Posterior vena cava (tissue), 2 donors: ENCODE results near the gene ZFAND2B. TPM values are rescaled to one million over a fixed set of nuclear protein-coding genes. Genes with fewer than 3 reads are reported as not detected.

Experiments
- DNase-seq: peaks from one replicate; pipeline ENCODE4 v3.0.0-alpha.2; 2020; ENCODE audit warnings: low spot score
- intact Hi-C, 2 donors: fragments of 100-400 bp; cut with DNase I; formaldehyde crosslinking; loops; one replicate each; pipeline versions ENCODE4 v1.14.1 to v1.14.2; 2022 to 2023
- total RNA-seq, 2 donors: library from RNA; stranded (reverse); fragmentation: NEBNext Ultra II Directional; extraction: Animal tissue kit (Norgen Biotek cat#: 25700); gene quantifications; one replicate each; pipeline ENCODE4 v1.2.1, GENCODE V29; 2021
- donor health status: DM: yes; HTN: yes; CAD: no.
- donor health status: DM: yes; HTN: yes; CAD: no.

The ZFAND2B gene
- total RNA-seq, 2 donors from 2014 or later = 33.8 to 34.7 TPM

- no peak for DNase-seq
- intact Hi-C loops = no loop called here
Measured at GRCh38 chr2:219173176-219173575, 33.4 kb upstream of the ZFAND2B start.

GRCh38 chr2:219174146-219174545 lies 32.4 kb upstream of the ZFAND2B start:
- DNase-seq = no peak
- intact Hi-C loops = no loop called here

- intact Hi-C loops = loop anchor here in 1 of 2 donors (5.0 kb wide), 1 partner anchor 42 kb away; the partner anchor contains the start of gene ABCB6
- DNase-seq = no peak
Measured at GRCh38 chr2:219174801-219175200, 31.8 kb upstream of the ZFAND2B start.

- intact Hi-C loops = loop anchor here in 1 of 2 donors (5.0 kb wide), 1 partner anchor 42 kb away; the partner anchor contains the start of gene ABCB6
- DNase-seq = no peak
Measured at GRCh38 chr2:219175486-219175885, 31.1 kb upstream of the ZFAND2B start.

- intact Hi-C loops = loop anchor here in 1 of 2 donors (5.0 kb wide), 1 partner anchor 41 kb away; the partner anchor contains the start of gene ABCB6
- DNase-seq = peak; percentile 87
Measured at GRCh38 chr2:219175928-219176817, 30.4 kb upstream of the ZFAND2B start.

- intact Hi-C loops = loop anchor here in 1 of 2 donors (5.0 kb wide), 1 partner anchor 40 kb away; the partner anchor contains the start of gene ABCB6
Measured at GRCh38 chr2:219176818-219177551, 29.6 kb upstream of the ZFAND2B start, which contains the start of gene CNPPD1. Gene CNPPD1 (minus strand): TSS chr2:219176925. CDS start chr2:219176828, 97 bp downstream.

GRCh38 chr2:219177552-219178376 lies 28.8 kb upstream of the ZFAND2B start, which contains the start of gene RETREG2:
Gene RETREG2 (plus strand): TSS chr2:219178275. CDS start chr2:219178353, 78 bp downstream.
- peak; percentile 95 for DNase-seq
- intact Hi-C loops = loop anchor here in 1 of 2 donors (5.0 kb wide), 1 partner anchor 40 kb away; the partner anchor contains the start of gene ABCB6

More at GRCh38 chr2:219176818-219177551, 29.6 kb upstream of the ZFAND2B start, which contains the start of gene CNPPD1:
- peak; percentile 96 for DNase-seq

- intact Hi-C loops = loop anchor here in 1 of 2 donors (5.0 kb wide), 1 partner anchor 39 kb away; the partner anchor contains the start of gene ABCB6
- DNase-seq = peak; percentile 90
Measured at GRCh38 chr2:219178377-219179175, 28.0 kb upstream of the ZFAND2B start.

- no peak for DNase-seq
- intact Hi-C loops = loop anchor here in 1 of 2 donors (5.0 kb wide), 1 partner anchor 37 kb away; the partner anchor contains the start of gene ABCB6
Measured at GRCh38 chr2:219179601-219180465, 26.7 kb upstream of the ZFAND2B start.

GRCh38 chr2:219180961-219181360 lies 25.6 kb upstream of the ZFAND2B start:
- intact Hi-C loops = no loop called here
- no peak for DNase-seq

GRCh38 chr2:219181531-219181930 lies 25.1 kb upstream of the ZFAND2B start:
- no peak for DNase-seq
- intact Hi-C loops = no loop called here

GRCh38 chr2:219182331-219183150 lies 24.0 kb upstream of the ZFAND2B start:
- intact Hi-C loops = no loop called here
- no peak for DNase-seq

GRCh38 chr2:219183151-219183772 lies 23.3 kb upstream of the ZFAND2B start:
- intact Hi-C loops = no loop called here
- no peak for DNase-seq

- DNase-seq = no peak
- intact Hi-C loops = no loop called here
Measured at GRCh38 chr2:219184121-219184520, 22.5 kb upstream of the ZFAND2B start.

- intact Hi-C loops = no loop called here
- no peak for DNase-seq
Measured at GRCh38 chr2:219186754-219187456, 19.7 kb upstream of the ZFAND2B start.
